Stimulated activated CD8-positive, alpha-beta memory T cell treated with anti-CD3 and anti-CD28 coated beads, Interleukin-12 subunit alpha, Interleukin-12 subunit beta, amount 100 ng/mL, for 24 hours (primary cell): ENCODE measurements around the gene SPTBN4.
"Not testable (repeated sequence)": the region's sequence is repeated elsewhere in the genome, so short reads cannot be mapped to it uniquely, and the experiment has no call there.

Experiments
- DNase-seq: peaks from one replicate; pipeline ENCODE4 v3.0.0-alpha.2; 2020; ENCODE audit errors: extremely low read depth

The SPTBN4 gene

DNA sequence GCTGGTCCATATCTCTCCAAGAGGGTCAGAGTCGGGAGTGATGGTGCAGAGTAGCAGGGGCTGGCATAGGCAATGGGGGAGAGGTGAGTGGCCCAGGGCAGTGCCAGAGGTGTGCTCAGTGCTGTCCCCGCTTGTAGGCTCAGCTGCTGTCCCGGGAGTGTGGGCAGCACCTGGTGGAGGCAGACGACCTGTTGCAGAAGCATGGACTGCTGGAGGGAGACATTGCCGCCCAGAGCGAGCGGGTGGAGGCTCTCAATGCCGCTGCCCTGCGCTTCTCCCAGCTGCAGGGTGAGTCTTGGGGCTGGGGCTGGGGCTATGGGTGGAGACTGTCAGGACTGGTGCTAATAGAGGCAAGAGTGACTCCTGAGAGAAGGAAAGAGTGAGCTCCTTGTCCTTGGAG is 39.3 kb downstream of the SPTBN4 start:
- no peak for DNase-seq

DNA sequence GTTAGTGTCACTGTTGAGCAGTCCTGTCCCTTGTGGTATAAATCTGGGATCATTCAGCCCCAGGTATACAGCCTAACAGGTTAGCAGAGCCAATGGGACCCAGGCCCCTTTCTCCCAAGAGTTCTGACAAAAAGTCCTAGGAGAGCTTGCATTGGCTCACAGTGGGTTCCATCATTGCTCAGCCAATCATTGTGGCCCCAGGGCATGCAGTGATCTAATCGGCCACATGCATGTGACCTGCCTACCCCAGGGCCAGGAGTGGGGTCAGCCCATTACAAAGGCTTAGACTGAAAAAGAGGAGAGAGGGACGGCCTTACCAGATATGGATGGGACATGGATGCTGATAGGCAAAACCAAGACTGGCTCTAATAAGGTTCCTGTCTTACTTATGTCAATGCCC is 41.1 kb downstream of the SPTBN4 start:
- DNase-seq = no peak

DNA sequence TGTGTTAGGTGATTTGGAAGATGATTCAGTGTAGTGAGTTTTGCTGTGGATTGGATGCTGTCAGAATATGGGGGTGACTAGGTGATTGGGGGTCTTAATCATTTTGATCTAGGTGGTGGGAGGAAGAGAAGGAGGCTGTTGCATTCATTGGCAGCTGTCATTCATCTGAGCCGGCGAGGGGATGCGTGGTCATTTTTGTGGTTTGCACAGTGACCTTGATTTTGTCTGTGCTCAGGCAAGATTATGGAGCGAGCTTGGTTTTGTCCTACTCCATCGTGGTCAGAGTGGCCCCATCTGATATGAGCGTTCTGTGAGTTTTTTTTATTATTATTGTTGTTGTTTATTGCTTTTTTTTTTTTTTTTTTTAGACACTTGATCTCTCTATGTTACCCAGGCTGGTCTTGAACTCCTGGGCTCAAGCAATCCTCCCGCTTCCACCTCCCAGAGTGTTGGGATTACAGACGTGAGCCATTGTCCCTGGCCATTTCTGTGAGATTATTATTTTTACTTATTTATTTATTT is 42.0 kb downstream of the SPTBN4 start:
- no peak for DNase-seq

GRCh38 chr19:40510526-40511115 is 43.8 kb downstream of the SPTBN4 start:
- no peak for DNase-seq

GRCh38 chr19:40511487-40511886 is 44.7 kb downstream of the SPTBN4 start:
- DNase-seq = no peak

- no peak for DNase-seq
Observed at GRCh38 chr19:40512110-40512472, 45.3 kb downstream of the SPTBN4 start.

DNA sequence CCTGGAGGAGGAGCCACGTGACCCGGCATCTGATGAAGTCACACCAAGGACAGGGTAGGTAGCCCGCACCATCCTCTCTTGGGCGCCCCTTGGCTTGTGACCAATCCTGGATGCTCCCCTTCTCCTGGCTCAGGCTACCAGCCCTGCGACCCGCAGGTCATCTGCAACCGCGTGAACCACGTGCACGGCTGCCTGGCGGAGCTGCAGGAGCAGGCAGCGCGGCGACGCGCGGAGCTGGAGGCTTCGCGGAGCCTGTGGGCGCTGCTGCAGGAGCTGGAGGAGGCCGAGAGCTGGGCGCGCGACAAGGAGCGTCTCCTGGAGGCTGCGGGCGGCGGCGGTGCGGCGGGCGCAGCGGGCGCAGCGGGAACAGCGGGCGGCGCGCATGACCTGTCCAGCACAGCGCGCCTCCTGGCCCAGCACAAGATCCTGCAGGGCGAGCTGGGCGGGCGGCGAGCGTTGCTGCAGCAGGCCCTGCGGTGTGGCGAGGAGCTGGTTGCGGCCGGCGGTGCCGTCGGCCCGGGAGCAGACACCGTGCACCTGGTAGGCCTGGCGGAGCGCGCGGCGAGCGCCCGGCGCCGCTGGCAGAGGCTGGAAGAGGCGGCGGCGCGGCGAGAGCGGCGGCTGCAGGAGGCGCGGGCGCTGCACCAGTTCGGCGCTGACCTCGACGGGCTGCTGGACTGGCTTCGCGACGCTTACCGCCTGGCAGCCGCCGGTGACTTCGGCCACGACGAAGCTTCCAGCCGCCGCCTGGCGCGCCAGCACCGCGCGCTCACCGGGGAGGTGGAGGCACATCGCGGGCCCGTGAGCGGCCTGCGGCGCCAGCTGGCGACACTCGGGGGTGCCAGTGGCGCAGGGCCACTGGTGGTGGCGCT is 45.9 kb downstream of the SPTBN4 start:
- no peak for DNase-seq

DNA sequence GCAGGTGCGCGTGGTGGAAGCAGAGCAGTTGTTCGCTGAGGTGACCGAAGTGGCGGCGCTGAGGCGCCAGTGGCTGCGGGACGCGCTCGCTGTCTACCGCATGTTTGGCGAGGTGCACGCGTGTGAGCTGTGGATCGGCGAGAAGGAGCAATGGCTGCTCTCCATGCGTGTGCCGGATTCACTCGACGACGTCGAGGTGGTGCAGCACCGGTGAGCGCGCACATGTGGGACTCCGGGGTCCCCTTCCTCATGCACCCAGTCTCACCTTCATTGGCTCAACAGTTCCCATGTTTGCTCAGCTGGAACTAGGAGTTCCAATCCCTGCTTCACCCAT is 46.5 kb downstream of the SPTBN4 start:
- no peak for DNase-seq

DNA sequence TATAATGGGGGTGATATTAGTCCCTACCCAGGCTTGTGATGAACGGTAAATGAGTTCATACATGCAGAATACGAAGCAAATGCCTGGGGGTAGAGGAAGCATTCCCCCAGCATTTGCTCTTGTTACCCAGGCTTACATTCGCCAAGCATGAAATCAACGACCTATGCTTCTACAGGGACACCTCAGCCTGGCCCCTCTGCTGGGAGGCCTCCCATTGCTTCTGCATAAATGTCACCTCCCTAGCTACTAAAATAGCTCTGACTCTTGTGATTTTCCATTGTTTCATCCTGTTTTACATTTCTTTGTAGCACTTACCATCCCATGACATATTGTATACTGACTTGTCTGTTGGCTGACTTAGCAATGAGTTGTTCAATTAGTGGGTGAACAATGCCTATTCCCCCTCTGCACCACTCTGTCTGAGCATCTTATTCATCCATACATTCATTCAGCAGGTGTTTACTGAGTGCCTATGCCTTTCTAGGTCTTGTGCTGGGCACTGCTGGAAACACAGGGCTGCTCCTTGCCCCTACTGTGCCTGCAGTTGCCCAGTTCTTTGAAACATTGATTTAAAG is 47.0 kb downstream of the SPTBN4 start:
- DNase-seq = no peak

DNA sequence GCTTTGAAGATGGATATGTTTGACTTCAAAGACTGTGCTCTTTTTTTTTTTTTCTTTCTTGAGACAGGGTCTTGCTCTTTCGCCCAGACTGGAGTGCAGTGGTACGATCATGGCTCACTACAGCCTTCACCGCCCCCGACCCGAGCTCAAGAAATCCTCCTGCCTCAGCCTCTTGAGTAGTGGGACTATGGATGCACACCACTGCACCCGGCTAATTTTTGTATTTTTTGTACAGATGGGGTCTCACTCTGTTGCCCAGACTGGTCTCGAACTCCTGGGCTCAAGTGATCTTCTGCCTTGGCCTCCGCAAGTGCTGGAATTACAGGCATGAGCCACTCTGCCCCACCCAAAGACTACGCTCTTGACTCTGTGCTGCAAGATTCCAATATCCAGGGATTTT is 50.4 kb downstream of the SPTBN4 start:
- no peak for DNase-seq

GRCh38 chr19:40519352-40520322 is 52.8 kb downstream of the SPTBN4 start:
- DNase-seq = no peak

DNA sequence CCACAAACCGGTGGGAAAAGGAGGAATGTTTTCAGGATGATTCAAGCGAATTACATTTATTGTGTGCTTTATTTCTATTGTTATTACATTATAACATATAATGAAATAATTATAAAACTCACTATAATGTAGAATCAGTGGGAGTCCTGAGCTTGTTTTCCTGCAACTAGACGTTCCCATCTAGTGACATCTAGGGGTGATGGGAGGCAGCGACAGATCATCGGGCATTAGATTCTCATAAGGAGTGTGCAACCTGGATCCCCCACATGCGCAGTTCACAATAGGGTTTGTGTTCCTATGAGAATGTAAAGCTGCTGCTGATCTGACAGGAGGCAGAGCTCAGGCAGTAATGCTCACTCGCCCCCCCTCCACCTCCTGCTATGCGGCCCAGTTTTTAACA is 54.5 kb downstream of the SPTBN4 start:
- DNase-seq = no peak

- not testable (repeated sequence) for DNase-seq
Observed at GRCh38 chr19:40521900-40522299, 55.1 kb downstream of the SPTBN4 start.

DNA sequence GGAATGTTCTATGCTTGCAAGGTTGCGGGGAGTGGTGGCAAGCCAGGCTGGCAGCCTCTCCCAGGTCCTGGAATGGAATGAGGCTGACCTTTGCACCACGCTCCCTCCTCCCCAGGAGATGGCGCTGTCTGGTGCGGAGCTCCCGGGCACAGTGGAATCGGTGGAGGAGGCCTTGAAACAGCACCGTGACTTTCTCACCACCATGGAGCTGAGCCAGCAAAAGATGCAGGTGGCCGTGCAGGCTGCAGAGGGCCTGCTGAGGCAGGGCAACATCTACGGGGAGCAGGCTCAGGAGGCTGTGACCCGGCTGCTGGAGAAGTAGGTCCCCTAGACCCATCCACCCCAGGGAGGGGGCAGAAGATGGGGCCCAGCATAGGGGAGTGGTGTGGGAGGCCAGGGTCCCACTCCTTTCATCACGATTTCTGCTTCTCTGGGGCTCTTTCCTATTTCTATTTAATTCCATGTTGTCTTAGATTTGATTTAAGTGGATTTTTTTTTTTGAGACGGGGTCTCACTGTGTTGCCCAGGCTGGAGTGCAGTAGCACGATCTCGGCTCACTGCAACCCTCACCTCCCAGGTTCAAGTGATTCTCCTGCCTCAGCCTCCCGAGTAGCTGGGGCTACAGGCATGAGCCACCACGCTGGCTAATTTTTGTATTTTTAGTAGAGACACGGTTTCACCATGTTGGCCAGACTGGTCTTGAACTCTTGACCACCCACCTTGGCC is 56.7 kb downstream of the SPTBN4 start:
- no peak for DNase-seq

DNA sequence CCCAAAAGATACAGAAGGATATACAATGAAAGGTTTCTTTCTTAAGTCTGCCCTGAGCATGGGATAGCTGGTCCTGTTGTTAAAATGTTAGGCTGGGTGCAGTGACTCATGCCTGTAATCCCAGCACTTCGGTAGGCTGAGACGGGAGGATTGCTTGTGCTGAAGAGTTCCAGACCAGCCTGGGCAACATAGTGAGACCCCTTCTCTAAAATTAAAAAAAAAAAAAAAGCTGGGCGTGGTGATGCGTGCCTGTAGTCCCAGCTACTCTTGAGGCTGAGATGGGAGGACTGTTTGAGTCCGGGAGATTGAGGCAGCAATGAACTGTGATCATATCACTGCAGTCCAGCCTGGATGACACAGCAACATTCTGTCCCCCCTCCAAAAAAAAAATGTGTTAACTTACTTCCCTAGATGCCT is 57.3 kb downstream of the SPTBN4 start:
- DNase-seq = no peak

DNA sequence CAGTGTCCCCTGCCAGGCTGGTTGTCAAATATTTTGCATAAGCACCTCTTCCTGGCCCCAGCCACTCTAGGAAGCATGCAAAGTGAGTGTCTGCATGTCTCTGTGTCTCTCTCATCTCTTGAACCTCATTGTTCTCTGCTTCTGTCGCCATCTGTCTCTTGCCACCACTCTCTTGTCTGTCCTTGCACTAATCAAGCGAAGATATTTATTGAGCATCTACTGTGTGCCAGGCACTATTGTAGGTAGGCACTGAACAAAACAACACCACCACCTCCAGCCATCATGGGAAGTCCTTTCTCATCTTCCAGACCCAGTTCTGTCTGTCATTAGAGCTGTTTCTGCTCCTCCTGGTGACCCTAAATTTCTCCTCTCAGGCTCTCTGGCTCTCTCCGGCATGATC is 57.9 kb downstream of the SPTBN4 start:
- DNase-seq = no peak

GRCh38 chr19:40525234-40526051 is 58.6 kb downstream of the SPTBN4 start:
- no peak for DNase-seq

GRCh38 chr19:40528078-40528477 is 61.3 kb downstream of the SPTBN4 start:
- no peak for DNase-seq

- no peak for DNase-seq
Observed at GRCh38 chr19:40528533-40529092, 61.8 kb downstream of the SPTBN4 start.
